Ramos (cell line): ENCODE data around the gene CDKAL1.
"Not testable (repeated sequence)": the region's sequence is repeated elsewhere in the genome, so short reads cannot be mapped to it uniquely, and the experiment has no call there.

Source experiments
- in situ Hi-C: fragments of 300-500 bp; cut with MboI; formaldehyde crosslinking; loops from one replicate; pipeline ENCODE4 v1.14.3; 2022; ENCODE audit warnings: low sequenced_read_pairs; ENCODE audit not compliant: unreplicated experiment

The CDKAL1 gene

DNA sequence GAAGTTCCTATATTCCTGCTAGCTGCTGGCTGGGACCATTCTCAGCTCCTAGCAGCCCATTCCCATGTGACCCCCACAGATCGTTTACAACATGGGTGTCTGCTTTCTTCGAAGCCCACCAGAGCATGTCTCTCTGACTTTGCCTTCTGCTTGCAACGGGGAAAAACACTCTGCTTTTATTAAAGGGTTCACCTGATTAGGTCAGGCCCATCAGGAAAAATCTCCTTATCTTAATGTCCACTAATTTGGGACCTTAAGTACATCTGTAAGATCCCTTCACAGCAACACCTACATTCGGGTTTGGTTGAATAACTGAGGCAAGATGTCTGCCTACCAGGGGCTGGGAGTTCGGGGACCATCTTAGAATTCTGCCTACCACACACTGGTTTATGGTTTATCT is 496.9 kb downstream of the CDKAL1 start:
- in situ Hi-C loops: no loop called here

DNA sequence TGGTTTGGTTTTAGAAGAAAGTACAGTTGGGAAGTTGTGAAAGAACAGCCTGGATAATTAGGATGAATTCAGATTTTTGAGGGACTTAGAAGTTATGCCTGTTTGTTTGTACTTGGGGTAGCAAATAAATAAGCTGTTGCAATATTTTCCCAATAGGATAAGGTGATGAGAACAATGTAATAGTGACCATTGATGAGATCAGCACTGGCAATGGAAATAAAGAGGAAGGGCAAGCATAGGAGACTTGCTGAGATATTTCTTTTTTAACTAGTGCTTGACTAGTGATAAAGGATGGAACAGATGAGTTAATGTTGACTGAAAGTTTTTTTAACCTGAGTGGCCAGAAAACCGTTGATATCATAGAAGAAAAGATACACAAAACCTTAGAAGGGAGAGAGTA is 498.8 kb downstream of the CDKAL1 start:
- in situ Hi-C loops: no loop called here

DNA sequence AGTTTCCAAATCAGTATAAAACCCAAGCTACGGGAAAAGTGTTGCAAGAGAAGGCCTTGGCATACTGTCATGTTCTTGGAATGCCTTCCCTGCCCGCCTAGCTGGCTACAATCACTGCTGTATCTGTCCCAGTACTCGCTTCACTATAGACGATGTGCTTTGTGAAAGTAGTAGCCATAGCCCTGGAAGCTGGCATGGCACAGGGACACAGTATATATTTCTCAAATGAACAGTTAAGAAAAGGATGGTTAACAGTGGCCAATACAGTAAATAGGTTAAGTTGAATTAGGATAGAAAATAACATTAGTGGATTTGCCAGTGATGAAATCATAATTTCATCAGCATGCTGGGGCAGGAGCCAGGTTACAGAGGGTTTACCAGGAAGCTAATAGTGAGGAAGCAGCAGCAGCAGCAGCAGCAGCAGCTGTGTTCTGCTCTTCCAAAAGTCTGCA is 499.3 kb downstream of the CDKAL1 start:
- in situ Hi-C loops: no loop called here

DNA sequence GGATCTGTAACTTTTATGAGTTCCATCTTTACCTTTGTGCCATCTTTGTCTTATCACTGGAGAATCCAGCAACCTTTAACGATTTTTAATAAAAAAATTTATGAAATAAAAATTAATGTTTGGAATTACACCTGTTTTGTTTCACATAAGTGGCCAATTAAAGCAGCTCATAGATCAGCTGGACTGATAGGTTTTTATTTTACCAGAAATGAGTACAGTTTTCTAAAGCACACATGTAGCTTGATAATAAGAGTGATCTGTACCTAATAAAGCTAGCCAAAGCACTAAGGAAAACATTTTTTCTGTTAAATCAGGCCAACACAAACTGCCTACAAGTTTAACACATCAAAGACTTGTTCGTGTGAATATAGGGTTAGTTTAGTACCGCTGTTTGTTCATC is 500.1 kb downstream of the CDKAL1 start:
- in situ Hi-C loops: no loop called here

DNA sequence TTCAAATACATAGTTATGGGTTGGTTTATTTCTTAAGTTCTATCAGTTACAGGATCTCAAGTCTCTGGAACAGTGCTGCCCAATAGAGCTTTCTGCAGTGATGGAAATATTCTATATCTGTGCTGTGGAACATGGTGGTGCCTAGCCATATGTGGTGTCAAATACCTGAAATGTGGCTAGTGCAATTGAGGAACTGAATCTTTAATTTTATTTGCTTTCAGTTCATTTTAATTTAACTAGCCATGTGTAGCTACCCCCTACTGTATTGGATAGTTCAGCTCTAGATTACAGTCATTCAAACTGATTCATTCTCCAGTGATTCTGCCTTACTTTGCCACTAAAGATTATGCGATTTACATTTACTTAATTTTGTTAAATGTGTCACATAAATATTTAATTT is 503.2 kb downstream of the CDKAL1 start:
- in situ Hi-C loops: no loop called here

DNA sequence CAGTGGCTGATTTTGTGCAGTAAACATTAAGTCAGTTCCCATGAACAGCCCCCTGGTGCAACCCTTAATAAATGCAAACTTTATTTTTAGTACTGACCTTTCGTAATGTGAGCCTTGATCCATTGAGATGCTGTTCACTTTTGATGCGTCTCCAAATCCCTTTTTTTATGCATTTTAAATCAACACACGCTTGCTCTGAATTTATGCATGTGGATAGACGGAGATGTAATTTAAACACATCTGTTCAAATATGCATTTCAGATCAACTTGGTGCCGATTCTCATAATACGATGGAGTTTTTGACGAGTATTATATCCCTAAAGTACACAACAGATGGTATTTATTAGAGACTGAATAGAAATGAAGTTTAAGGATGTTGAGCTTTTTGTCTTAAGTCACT is 505.7 kb downstream of the CDKAL1 start:
- in situ Hi-C loops: no loop called here

DNA sequence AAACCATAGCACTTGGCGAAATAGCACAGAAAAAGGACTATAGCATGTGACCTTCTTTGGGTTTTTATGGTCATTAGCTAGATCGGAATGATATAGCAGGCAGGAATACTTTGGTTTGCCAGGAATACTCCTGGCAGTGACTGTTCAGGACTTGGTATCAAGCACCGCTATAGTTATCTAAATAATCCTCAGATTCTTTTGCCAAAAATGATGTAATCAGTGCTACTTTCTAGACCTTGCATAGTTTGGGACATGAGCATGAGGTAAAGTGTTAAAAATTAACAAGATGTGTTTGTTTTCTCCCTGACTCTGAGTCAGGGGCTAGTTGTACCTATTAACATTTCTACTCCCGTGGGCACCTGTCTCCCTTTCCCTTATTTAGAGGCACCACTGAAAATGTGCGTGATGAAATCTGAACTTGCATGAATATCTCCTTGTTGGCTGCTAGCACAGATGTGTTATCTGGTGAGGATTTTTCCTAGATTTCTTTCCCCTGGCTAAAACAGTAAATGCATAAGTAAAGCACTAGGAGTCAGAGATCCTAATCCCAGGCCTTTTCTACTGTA is 511.0 kb downstream of the CDKAL1 start:
- in situ Hi-C loops: no loop called here

DNA sequence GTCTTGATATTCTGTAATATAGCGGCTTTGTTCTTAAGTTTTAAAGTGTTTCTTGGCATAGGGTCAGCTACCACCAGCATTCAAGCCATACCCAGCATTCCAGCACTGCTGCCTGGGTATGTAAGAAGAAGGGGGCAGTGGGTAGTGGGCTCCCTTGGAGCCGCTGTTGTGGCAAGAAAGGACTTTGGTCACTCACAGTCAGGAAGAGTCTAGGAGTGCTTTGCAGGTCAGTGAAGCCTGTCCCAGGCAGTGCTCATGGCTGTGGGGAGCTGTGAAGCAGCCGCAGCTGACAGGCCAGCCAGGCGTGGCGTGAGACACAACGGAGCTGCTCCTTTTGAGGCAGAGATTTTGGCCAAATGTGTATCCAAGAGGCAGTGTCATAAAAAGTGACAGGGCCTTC is 512.0 kb downstream of the CDKAL1 start:
- in situ Hi-C loops: no loop called here

DNA sequence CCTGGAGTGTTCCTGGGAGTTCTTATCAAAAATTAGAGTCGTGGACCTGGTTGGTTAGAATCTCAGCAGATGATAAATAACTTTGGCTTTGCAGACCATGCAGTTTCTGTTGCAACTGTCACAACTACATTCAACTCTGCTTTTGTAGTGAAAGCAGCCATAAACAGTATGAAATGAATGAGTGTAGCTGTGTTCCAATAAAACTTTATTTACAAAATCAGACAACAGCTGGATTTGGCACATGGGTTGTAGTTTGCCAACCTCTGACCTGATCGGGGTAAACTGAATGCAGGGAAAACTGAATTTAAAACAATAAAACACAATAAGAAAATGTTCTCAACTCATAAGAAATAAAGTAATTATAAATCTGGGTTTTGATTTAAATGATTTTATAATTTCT is 513.8 kb downstream of the CDKAL1 start:
- in situ Hi-C loops: no loop called here

DNA sequence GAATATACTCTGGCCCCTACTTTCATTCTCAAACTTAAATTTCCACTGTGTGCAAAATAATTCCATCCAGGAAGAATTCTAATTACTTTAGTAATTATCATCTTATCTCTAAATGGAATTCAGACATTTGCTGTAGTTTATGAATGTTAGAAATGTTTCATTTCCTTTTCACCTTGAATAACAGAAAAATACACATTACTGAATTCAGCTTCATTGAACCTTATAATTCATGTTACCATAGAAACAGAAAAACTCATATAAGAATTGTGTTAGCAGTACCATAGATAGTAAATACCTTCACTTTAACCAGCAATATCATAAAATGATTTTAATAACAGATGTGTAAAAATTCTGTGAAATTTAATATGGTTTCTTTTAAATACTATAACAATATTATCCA is 514.9 kb downstream of the CDKAL1 start:
- in situ Hi-C loops: no loop called here

DNA sequence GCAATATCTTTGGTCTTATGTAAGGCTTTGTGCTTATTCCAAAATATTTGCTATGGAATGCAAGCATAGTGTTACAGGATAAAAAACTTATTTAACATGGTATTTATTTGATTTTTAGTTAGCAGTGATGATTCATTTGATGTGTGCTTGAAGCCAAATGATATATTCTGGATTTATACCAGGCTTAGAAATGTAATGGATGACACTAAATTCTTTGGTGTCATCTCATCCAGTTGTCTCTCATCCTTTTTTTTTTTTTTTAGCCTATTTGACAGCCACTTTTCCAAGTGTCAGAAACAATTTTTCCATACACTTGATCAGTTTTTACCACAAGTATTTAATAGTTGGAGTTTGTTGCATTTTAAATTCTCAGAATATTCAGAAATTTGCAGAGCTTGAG is 515.3 kb downstream of the CDKAL1 start:
- in situ Hi-C loops: no loop called here

DNA sequence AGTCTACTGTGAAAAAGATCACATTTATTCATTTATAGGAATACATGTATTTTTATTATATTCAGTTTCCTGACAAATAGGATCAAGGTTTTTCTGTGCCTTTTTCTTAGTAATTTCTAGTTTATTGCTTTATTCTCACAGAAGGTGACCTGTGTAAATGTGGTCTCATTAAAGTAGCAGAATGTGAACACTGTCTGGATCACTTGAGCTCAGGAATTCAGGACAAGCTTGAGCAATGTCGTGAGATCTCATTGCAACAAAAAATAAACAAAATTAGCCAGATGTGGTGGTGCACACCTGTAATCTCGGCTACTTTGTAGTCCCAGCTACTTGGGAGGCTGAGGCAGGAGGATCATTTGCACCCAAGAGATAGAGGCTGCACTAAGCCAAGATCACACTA is 516.7 kb downstream of the CDKAL1 start:
- in situ Hi-C loops: no loop called here

DNA sequence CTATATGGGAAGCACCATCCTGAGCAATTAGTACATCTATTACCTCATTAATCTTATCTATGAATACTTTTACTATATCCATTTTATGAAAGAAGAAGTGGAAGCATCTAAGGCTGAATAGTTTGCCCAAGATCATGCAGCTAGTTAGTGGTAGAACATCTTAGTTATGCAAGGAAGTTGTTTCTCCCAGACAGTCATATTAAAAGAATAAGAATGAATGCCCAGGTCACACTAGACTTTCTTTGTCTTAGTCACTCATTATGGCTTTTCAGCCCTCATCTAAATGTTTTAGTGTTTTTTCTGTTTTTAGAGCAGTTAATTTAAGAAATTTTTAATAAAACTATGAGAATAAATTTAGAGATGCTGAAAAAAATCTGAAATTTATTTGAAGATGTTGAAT is 517.5 kb downstream of the CDKAL1 start:
- in situ Hi-C loops: no loop called here

DNA sequence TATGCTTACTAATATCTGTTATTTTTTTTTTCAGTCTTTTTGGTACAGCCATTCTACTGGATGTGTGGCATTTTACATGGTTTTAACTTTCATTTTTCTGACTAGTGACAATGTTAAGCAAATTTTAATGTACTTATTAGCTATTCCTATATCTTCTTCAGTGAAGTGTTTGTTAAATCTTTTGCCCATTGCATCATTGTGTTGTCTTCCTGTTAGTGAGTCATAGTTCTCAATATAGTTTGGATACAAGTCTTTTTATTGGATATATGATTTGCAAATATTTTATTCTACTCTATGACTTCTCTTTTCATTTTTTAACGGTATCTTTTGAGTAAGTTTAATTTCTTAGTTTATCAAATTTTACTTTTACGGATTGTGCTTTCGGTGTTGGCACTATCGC is 519.4 kb downstream of the CDKAL1 start:
- in situ Hi-C loops: no loop called here

DNA sequence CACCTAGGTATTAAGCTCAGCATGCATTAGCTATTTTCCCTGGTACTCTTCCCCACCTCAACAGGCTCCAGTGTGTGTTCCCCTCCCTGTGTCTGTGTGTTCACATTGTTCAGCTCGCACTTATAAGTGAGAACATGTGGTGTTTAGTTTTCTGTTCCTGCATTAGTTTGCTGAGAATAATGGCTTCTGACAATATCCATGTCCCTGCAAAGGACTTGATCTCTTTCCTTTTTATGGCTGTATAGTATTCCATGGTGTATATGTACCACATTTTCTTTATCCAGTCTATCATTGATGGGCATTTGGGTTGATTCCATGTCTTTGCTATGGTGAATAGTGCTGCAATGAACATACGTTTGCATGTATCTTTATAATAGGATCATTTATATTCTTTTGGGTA is 521.2 kb downstream of the CDKAL1 start:
- in situ Hi-C loops: not testable (repeated sequence)

DNA sequence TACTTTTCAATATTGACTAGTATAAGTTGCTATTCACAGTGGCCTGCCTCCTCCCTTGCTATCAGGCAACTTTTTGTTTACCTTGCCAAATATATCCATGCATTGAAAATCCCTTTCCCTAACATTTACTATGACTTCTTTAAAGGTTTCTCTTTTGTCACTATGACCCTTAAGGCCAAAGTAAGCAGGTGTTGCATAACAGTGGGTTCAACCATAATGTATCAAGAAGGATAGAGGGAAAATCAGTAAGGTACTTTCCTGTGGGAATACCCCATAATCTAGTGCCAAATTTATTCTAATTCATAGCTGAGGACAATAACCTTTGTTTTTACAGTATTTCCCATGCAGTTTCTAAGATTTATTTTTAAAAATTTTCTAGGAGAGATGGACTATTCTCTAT is 527.6 kb downstream of the CDKAL1 start:
- in situ Hi-C loops: no loop called here

DNA sequence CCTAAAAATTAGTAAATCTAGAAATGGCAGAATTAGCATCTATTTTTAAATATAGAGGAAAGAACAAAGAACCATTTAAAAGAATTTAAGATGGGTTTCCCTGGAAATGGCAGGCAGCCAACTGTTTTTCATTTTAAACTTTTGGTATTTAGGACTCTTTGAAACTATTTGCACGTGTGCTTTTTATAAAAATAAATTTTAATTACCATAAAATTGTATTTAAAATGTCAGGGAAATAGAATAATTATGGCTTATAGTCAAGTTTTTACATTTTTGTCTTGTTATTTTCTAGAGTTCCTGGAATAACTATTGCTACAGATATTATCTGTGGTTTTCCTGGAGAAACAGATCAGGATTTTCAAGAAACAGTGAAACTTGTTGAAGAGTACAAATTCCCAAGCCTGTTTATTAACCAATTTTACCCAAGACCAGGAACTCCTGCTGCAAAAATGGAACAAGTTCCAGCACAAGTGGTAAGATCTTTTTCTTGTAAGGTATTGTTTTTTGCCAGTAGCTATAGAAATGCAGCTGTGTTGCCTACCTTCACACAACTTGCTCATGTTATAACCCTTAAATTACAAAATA is 530.6 kb downstream of the CDKAL1 start:
- in situ Hi-C loops: no loop called here

DNA sequence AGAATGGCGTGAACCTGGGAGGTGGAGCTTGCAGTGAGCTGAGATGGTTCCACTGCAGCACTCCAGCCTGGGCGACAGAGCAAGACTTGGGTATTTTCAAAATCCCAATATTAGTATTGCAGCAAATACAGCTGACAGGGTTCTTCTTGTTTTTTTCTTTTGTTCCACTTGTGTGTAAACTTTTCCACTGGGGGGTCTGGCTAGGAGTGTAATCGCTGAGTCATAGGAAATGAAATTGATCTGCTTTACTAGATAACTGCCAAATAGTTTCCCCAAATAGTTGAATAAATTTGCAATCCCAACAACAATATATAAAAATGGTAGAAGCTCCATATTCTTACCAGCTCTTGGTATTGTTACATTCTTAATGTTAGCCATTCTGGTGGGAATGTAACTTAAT is 533.3 kb downstream of the CDKAL1 start:
- in situ Hi-C loops: no loop called here

DNA sequence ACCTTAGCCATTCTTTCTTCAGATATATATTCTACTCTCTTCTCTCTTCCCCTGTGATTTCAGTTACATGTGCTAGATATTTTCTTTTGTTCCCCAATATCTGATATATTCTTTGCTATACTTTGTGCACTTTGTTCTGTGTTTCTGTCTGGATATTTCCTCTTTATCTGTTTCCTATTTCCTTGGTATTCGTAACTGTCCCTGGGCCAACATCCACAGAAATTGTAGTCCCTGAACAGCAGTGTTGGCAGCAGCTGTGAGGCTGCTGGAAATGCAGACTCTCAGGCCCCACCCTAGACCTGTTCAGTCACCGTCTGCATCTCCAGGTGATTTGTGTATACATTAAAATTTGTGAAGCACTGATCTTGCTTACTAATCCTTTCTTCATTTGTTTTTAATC is 536.4 kb downstream of the CDKAL1 start:
- in situ Hi-C loops: no loop called here

DNA sequence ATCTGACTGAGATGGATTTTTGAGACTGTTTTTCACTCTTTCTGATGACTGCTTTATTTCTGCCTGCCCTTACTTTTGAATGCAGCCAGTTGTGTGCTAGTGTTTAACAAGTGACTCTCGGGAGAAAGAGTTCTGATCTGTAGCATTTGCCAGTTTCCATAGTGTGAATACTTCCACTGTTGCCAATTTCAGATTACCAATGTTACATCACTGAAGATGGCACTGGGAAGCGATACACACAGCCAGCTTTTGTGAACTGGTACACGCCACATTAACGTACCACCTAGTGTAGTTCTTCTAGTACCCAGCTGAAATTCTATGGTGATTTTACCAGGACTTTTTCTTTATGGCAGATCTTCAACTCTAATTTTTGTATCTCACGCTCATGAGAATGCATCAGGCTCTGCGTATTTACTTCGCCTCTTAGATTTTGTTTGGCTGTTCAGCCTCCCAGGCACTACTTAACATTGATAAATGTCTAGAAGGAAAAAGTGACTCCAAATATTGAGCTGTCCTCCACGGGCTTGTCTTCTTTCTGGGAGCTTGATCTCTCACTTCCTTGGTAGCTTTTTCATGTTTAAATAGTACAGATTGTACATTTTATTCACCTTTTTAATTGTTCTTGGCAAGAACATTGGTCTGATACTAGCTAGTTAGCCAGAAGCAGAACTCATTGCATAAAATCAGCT is 537.7 kb downstream of the CDKAL1 start:
- in situ Hi-C loops: no loop called here

DNA sequence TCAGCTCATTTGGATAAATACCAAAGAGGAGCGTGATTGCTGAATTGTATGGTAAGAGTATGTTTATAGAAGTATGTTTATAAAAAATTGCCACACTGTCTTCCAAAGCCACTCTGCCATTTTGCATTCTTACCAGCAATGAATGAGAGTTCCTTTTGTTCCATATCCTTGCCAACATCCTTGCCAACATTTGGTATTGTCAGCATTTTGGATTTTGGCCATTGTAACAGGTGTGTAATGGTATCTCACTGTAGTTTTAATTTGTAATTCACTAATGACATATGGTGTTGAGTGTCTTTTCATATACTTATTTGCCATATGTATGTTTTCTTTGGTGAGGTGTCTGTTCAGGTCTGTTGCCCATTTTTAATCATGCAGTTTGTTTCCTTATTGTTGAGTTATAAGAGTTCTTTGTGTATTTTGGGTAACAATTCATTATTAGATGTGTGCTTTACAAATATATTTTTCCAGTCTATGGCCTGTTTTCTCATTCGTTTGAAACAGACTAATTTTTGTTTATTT is 539.1 kb downstream of the CDKAL1 start:
- in situ Hi-C loops: no loop called here

DNA sequence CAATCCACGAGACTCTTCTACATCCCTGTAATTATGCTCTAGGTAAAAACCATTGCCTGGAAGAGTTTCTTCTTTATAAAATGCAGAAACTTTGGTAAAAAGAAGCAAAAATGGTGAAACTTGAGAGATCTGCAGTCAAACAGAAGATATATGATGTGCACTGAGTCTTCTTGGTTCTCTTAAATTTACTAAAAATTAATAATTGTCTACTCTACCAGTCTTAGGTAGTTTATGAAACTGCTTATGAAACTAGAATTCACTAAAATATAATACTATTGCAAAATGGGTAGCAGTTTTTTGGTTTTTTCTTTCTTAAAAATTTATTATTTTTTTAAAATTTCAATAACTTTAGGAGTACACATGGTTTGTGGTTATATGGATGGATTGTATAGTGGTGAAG is 540.2 kb downstream of the CDKAL1 start:
- in situ Hi-C loops: no loop called here
